Cardiac muscle cell (in vitro differentiated cells and primary cell): ENCODE measurements around the gene NPLOC4. TPM values are rescaled to one million over a fixed set of nuclear protein-coding genes. Genes with fewer than 3 reads are reported as not detected.

Experiments
- DNase-seq, 2 donors: peaks; one replicate each; pipeline versions ENCODE4 v3.0.0 to v3.0.0-alpha.2; 2010 to 2017; ENCODE audit warnings: low read depth in 1 of 2, low spot score in 1 of 2
- H3K27ac ChIP-seq: fragments of 200-600 bp; sonication (generic); 2 replicates; pipeline ENCODE4 v1.5.1; 2016
- H3K27me3 ChIP-seq: fragments of 200-600 bp; sonication (generic); 2 replicates; pipeline ENCODE4 v1.6.0; 2016; ENCODE audit warnings: control low read depth
- H3K36me3 ChIP-seq: fragments of 200-600 bp; sonication (generic); 2 replicates; pipeline ENCODE4 v1.5.1; 2016; ENCODE audit warnings: control low read depth
- H3K4me1 ChIP-seq: fragments of 200-600 bp; sonication (generic); 2 replicates; pipeline ENCODE4 v1.8.1; 2017; ENCODE audit warnings: low read depth, mild to moderate bottlenecking, mixed run types
- H3K4me3 ChIP-seq: fragments of 200-600 bp; sonication (generic); 2 replicates; pipeline ENCODE4 v1.5.1; 2016; ENCODE audit warnings: mild to moderate bottlenecking
- H3K9me3 ChIP-seq: fragments of 200-600 bp; sonication (generic); 2 replicates; pipeline ENCODE4 v1.5.1; 2017; ENCODE audit warnings: low read depth, mild to moderate bottlenecking, control low read depth
- CTCF ChIP-seq: IDR thresholded peaks from 2 replicates; pipeline ENCODE4 v1.5.1; 2012; ENCODE audit warnings: low read depth, mild to moderate bottlenecking, low read length
- polyA plus RNA-seq: library from polyadenylated mRNA; unstranded; fragments of >200 nt; fragmentation: Nextera tagmentation; extraction: Ambion mirVana; gene quantifications from 2 replicates; pipeline ENCODE4 v1.2.1, GENCODE V29; 2016
- total RNA-seq: library from RNA; depleted of rRNA; stranded (reverse); fragments of >200 nt; gene quantifications from 2 replicates; pipeline ENCODE4 v1.2.3, GENCODE V29; 2016

The NPLOC4 gene
- total and polyA plus RNA-seq, 2 experiments from 2014 or later = 51.5 to 53.8 TPM

- Histone ChIP-seq H3K27ac (no peak overlapping the region), H3K9me3 (no peaks in the 10 kb centered on the region), H3K4me3 (no peak overlapping the region), H3K36me3 (peaks cover 48% of the 10 kb centered on the region), H3K27me3 (no peaks in the 10 kb centered on the region), H3K4me1 (no peaks in the 10 kb centered on the region)
- DNase-seq = peak in 1 of 2 donors; percentile 8
- no peak for TF ChIP-seq CTCF
Observed at GRCh38 chr17:81609541-81610311, 27.2 kb downstream of the NPLOC4 start.

- TF ChIP-seq CTCF = no peak
- Histone ChIP-seq H3K4me3 (no peak overlapping the region), H3K4me1 (no peaks in the 10 kb centered on the region), H3K9me3 (no peaks in the 10 kb centered on the region), H3K27me3 (no peaks in the 10 kb centered on the region), H3K36me3 (peaks cover 56% of the 10 kb centered on the region), H3K27ac (no peak overlapping the region)
- DNase-seq = no peak
Observed at GRCh38 chr17:81608605-81609004, 28.3 kb downstream of the NPLOC4 start.

- DNase-seq = no peak
- no peak for TF ChIP-seq CTCF
- H3K36me3 ChIP-seq = peaks cover 58% of the 10 kb centered on the region
- H3K27me3 ChIP-seq = no peaks in the 10 kb centered on the region
- H3K4me3 ChIP-seq = no peak overlapping the region
- H3K4me1 ChIP-seq = no peaks in the 10 kb centered on the region
- H3K27ac ChIP-seq = no peak overlapping the region
- no peaks in the 10 kb centered on the region for H3K9me3 ChIP-seq
Observed at GRCh38 chr17:81608082-81608481, 28.8 kb downstream of the NPLOC4 start.

- peaks cover 60% of the 10 kb centered on the region for H3K36me3 ChIP-seq
- TF ChIP-seq CTCF = no peak
- DNase-seq = no peak
- H3K4me3 ChIP-seq = no peak overlapping the region
- no peaks in the 10 kb centered on the region for H3K4me1 ChIP-seq
- no peaks in the 10 kb centered on the region for H3K27me3 ChIP-seq
- H3K9me3 ChIP-seq = no peaks in the 10 kb centered on the region
- no peak overlapping the region for H3K27ac ChIP-seq
Observed at GRCh38 chr17:81607431-81607830, 29.5 kb downstream of the NPLOC4 start.

- Histone ChIP-seq H3K4me1 (no peaks in the 10 kb centered on the region), H3K9me3 (no peaks in the 10 kb centered on the region), H3K4me3 (no peak overlapping the region), H3K27me3 (no peaks in the 10 kb centered on the region), H3K36me3 (peaks cover 64% of the 10 kb centered on the region), H3K27ac (no peak overlapping the region)
- TF ChIP-seq CTCF = no peak
- DNase-seq = no peak
Observed at GRCh38 chr17:81603846-81604610, 32.9 kb downstream of the NPLOC4 start.
